Mesothelial cell of epicardium (in vitro differentiated cells): Measurements from ENCODE around the gene KLK10. TPM values are rescaled to one million over a fixed set of nuclear protein-coding genes. Genes with fewer than 3 reads are reported as not detected.

Experiments
- DNase-seq, 2 experiments: peaks; one replicate each; pipeline ENCODE4 v3.0.0; 2021; ENCODE audit warnings: low spot score in 2 of 2; ENCODE audit not compliant: unreplicated experiment in 2 of 2
- H3K27ac Mint-ChIP-seq: 2 replicates; pipeline ENCODE4 v1.8.0; 2021; ENCODE audit warnings: mixed read lengths
- H3K27me3 Mint-ChIP-seq: 2 replicates; pipeline ENCODE4 v1.8.0; 2021; ENCODE audit warnings: low read depth, mixed read lengths
- H3K36me3 Mint-ChIP-seq: 2 replicates; pipeline ENCODE4 v1.8.0; 2021; ENCODE audit warnings: mixed read lengths
- H3K4me1 Mint-ChIP-seq: 2 replicates; pipeline ENCODE4 v1.8.0; 2021; ENCODE audit warnings: mixed read lengths
- H3K4me3 Mint-ChIP-seq: 2 replicates; pipeline ENCODE4 v1.8.0; 2021; ENCODE audit warnings: mild to moderate bottlenecking, moderate library complexity, mixed read lengths
- H3K9me3 Mint-ChIP-seq: 2 replicates; pipeline ENCODE4 v1.8.0; 2021; ENCODE audit warnings: mixed read lengths
- CTCF ChIP-seq: fragments of 200-600 bp; sonication (generic); IDR thresholded peaks from one replicate; pipeline ENCODE4 v1.5.0; 2021; ENCODE audit warnings: antibody characterized with exemption; ENCODE audit not compliant: unreplicated experiment
- total RNA-seq: library from RNA; stranded (reverse); gene quantifications from 3 replicates; pipeline ENCODE4 v1.2.1, GENCODE V29; 2021

The KLK10 gene
- total RNA-seq, 1 donor from 2014 or later, result 2.1 TPM

- no peak for DNase-seq
- Mint-ChIP-seq H3K27ac (peak within 1 kb of the TSS; percentile 59), H3K4me3 (peak within 1 kb of the TSS; percentile 33)
Measured at GRCh38 chr19:51001515-51001914, 18.0 kb downstream of the KLK10 start, which contains the start of gene KLK8. KLK8 (minus strand) TSS chr19:51001604; CDS start chr19:51001167, 437 bp downstream.

GRCh38 chr19:51000981-51001380 is 18.5 kb downstream of the KLK10 start:
- no peaks in the 10 kb centered on the region for H3K36me3 Mint-ChIP-seq
- H3K4me1 Mint-ChIP-seq, result peaks cover 18% of the 10 kb centered on the region
- TF ChIP-seq CTCF, result no peak
- H3K27me3 Mint-ChIP-seq, result peaks cover 61% of the 10 kb centered on the region
- no peak overlapping the region for H3K27ac Mint-ChIP-seq
- no peak for DNase-seq
- no peak overlapping the region for H3K4me3 Mint-ChIP-seq
- no peaks in the 10 kb centered on the region for H3K9me3 Mint-ChIP-seq

More at GRCh38 chr19:51001515-51001914, 18.0 kb downstream of the KLK10 start, which contains the start of gene KLK8:
- TF ChIP-seq CTCF, result no peak
- H3K4me1 Mint-ChIP-seq, result peaks cover 18% of the 10 kb centered on the region
- peaks cover 62% of the 10 kb centered on the region for H3K27me3 Mint-ChIP-seq
- H3K9me3 Mint-ChIP-seq, result no peaks in the 10 kb centered on the region
- no peaks in the 10 kb centered on the region for H3K36me3 Mint-ChIP-seq

- H3K27ac Mint-ChIP-seq, result no peak overlapping the region
- H3K4me3 Mint-ChIP-seq, result no peak overlapping the region
- H3K4me1 Mint-ChIP-seq, result peaks cover 18% of the 10 kb centered on the region
- no peaks in the 10 kb centered on the region for H3K9me3 Mint-ChIP-seq
- H3K36me3 Mint-ChIP-seq, result no peaks in the 10 kb centered on the region
- TF ChIP-seq CTCF, result no peak
- no peak for DNase-seq
- peaks cover 62% of the 10 kb centered on the region for H3K27me3 Mint-ChIP-seq
Measured at GRCh38 chr19:51000426-51000825, 19.1 kb downstream of the KLK10 start.

- no peak for TF ChIP-seq CTCF
- H3K27ac Mint-ChIP-seq, result no peak overlapping the region
- no peaks in the 10 kb centered on the region for H3K36me3 Mint-ChIP-seq
- H3K4me3 Mint-ChIP-seq, result no peak overlapping the region
- peaks cover 52% of the 10 kb centered on the region for H3K27me3 Mint-ChIP-seq
- no peaks in the 10 kb centered on the region for H3K9me3 Mint-ChIP-seq
- DNase-seq, result no peak
- peaks cover 18% of the 10 kb centered on the region for H3K4me1 Mint-ChIP-seq
Measured at GRCh38 chr19:50998686-50999085, 20.8 kb downstream of the KLK10 start.

GRCh38 chr19:50998061-50998460 is 21.4 kb downstream of the KLK10 start:
- Mint-ChIP-seq H3K36me3 (no peaks in the 10 kb centered on the region), H3K4me3 (no peak overlapping the region), H3K4me1 (peaks cover 18% of the 10 kb centered on the region), H3K27me3 (peaks cover 46% of the 10 kb centered on the region), H3K9me3 (no peaks in the 10 kb centered on the region), H3K27ac (no peak overlapping the region)
- DNase-seq, result no peak
- TF ChIP-seq CTCF, result no peak

- H3K9me3 Mint-ChIP-seq, result no peaks in the 10 kb centered on the region
- no peak overlapping the region for H3K4me3 Mint-ChIP-seq
- no peaks in the 10 kb centered on the region for H3K36me3 Mint-ChIP-seq
- peaks cover 53% of the 10 kb centered on the region for H3K27me3 Mint-ChIP-seq
- H3K4me1 Mint-ChIP-seq, result no peaks in the 10 kb centered on the region
- TF ChIP-seq CTCF, result no peak
- no peak overlapping the region for H3K27ac Mint-ChIP-seq
- DNase-seq, result no peak
Measured at GRCh38 chr19:50994129-50994528, 25.4 kb downstream of the KLK10 start.
